Islet precursor cell (in vitro differentiated cells): ENCODE measurements around the gene DKC1.
"Not testable (repeated sequence)": the region's sequence is repeated elsewhere in the genome, so short reads cannot be mapped to it uniquely, and the experiment has no call there.

ENCODE experiments used
- DNase-seq: peaks from one replicate; pipeline ENCODE4 v3.0.0-alpha.2; 2018

The DKC1 gene

DNA sequence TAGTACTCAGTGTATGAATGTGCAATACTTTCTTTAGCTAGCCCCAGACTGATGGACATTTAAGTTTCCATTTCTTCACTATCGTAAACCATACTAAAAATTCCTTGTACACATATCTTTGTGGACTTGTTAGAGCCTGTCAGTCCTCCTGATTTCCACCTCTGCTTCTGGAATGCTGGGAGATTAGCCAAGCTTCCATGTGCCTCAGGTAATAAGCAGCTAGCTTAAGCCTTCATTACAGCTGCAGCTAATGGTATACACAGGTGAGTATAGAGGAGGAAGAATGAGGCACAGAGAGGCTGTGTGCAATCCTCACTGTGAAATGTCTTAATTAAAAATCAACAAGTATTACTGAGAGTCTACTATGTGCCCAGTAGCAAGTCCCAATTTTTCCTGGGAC is 62.0 kb downstream of the DKC1 start:
- DNase-seq: no peak

DNA sequence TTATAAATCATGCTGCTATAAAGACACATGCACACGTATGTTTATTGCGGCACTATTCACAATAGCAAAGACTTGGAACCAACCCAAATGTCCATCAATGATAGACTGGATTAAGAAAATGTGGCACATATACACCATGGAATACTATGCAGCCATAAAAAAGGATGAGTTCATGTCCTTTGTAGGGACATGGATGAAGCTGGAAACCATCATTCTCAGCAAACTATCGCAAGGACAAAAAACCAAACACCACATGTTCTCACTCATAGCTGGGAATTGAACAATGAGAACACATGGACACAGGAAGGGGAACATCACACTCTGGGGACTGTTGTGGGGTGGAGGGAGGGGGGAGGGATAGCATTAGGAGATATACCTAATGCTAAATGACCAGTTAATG is 62.9 kb downstream of the DKC1 start:
- DNase-seq: not testable (repeated sequence)
